Epithelial cell of esophagus (primary cell): ENCODE results near the gene CEP152.

Experiments used
- DNase-seq: peaks from one replicate; pipeline ENCODE4 v3.0.0; 2010; ENCODE audit warnings: low read depth
- H3K4me3 ChIP-seq: 2 replicates; pipeline ENCODE4 v1.5.1; 2011; ENCODE audit warnings: mild to moderate bottlenecking, low read length, control low read depth
- CTCF ChIP-seq: IDR thresholded peaks from 2 replicates; pipeline ENCODE4 v1.5.1; 2011; ENCODE audit warnings: low read depth, mild to moderate bottlenecking, low read length, control low read depth, inconsistent platforms; ENCODE audit not compliant: insufficient read depth; ENCODE audit errors: missing control alignments

Gene CEP152

GRCh38 chr15:48759921-48760320, 50.9 kb downstream of the CEP152 start:
- TF ChIP-seq CTCF = no peak

GRCh38 chr15:48757661-48758060, 53.2 kb downstream of the CEP152 start:
- no peak for TF ChIP-seq CTCF
- DNase-seq = no peak
- no peak overlapping the region for H3K4me3 ChIP-seq

More at GRCh38 chr15:48759921-48760320, 50.9 kb downstream of the CEP152 start:
- no peak overlapping the region for H3K4me3 ChIP-seq
- peak; percentile 77 for DNase-seq

- no peak overlapping the region for H3K4me3 ChIP-seq
- no peak for TF ChIP-seq CTCF
- DNase-seq = no peak
Observed at GRCh38 chr15:48754011-48754410, 56.9 kb downstream of the CEP152 start.

GRCh38 chr15:48751595-48751994, 59.3 kb downstream of the CEP152 start:
- H3K4me3 ChIP-seq = no peak overlapping the region
- TF ChIP-seq CTCF = no peak
- no peak for DNase-seq

- DNase-seq = no peak
- no peak overlapping the region for H3K4me3 ChIP-seq
- TF ChIP-seq CTCF = no peak
Observed at GRCh38 chr15:48748535-48748934, 62.3 kb downstream of the CEP152 start.

- no peak overlapping the region for H3K4me3 ChIP-seq
- DNase-seq = no peak
- TF ChIP-seq CTCF = no peak
Observed at GRCh38 chr15:48733615-48734014, 77.3 kb downstream of the CEP152 start.

GRCh38 chr15:48730506-48730905, 80.4 kb downstream of the CEP152 start:
- no peak overlapping the region for H3K4me3 ChIP-seq
- no peak for DNase-seq
- no peak for TF ChIP-seq CTCF
